ENCODE results near the gene EPB41L2. TPM values are rescaled to one million over a fixed set of nuclear protein-coding genes. Genes with fewer than 3 reads are reported as not detected.

Gene EPB41L2
- total RNA-seq, 4 donors from 2014 or later, result 190 to 321 (median 265) TPM

- 94 to 98% methylated on average over 1 of the region's 1 CpG for WGBS, 2 donors
- H3K36me3 ChIP-seq, result peaks cover 0 to 31% (median 0%) of the 10 kb centered on the region in 3 donors
- H3K9me3 ChIP-seq, result no peaks in the 10 kb centered on the region
- H3K4me1 ChIP-seq, result peaks cover 0 to 42% (median 18%) of the 10 kb centered on the region in 4 donors
- no peak overlapping the region for H3K27ac ChIP-seq
- TF ChIP-seq, protein P1, sequence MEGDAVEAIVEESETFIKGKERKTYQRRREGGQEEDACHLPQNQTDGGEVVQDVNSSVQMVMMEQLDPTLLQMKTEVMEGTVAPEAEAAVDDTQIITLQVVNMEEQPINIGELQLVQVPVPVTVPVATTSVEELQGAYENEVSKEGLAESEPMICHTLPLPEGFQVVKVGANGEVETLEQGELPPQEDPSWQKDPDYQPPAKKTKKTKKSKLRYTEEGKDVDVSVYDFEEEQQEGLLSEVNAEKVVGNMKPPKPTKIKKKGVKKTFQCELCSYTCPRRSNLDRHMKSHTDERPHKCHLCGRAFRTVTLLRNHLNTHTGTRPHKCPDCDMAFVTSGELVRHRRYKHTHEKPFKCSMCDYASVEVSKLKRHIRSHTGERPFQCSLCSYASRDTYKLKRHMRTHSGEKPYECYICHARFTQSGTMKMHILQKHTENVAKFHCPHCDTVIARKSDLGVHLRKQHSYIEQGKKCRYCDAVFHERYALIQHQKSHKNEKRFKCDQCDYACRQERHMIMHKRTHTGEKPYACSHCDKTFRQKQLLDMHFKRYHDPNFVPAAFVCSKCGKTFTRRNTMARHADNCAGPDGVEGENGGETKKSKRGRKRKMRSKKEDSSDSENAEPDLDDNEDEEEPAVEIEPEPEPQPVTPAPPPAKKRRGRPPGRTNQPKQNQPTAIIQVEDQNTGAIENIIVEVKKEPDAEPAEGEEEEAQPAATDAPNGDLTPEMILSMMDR (IDR thresholded peaks at IDR 0.05), result no peak
- no peak for TF ChIP-seq EP300 (IDR thresholded peaks at IDR 0.05)
- no peak for TF ChIP-seq POLR2A (IDR thresholded peaks at IDR 0.05)
- DNase-seq (ENCODE audit: low spot score in 2 of 2), result no peak
- no peak overlapping the region for H3K4me3 ChIP-seq
- H3K27me3 ChIP-seq, result no peaks in the 10 kb centered on the region
These were observed 113.5 kb downstream of the EPB41L2 start for GRCh38 chr6:130949553-130949952.

GRCh38 chr6:130947464-130947863 lies 115.6 kb downstream of the EPB41L2 start:
- Histone ChIP-seq H3K4me1 (peaks cover 0 to 58% (median 20%) of the 10 kb centered on the region in 4 donors), H3K27ac (peak overlapping the region in 3 of 4 donors; percentile 2 to 83 (median 55)), H3K36me3 (peaks cover 0 to 12% (median 0%) of the 10 kb centered on the region in 3 donors), H3K27me3 (no peaks in the 10 kb centered on the region), H3K4me3 (no peak overlapping the region), H3K9me3 (no peaks in the 10 kb centered on the region)
- TF ChIP-seq POLR2A (IDR thresholded peaks at IDR 0.05) (no peak), EP300 (IDR thresholded peaks at IDR 0.05) (no peak)
- TF ChIP-seq, protein P1 (IDR thresholded peaks at IDR 0.05), result no peak
- WGBS, 2 donors, result 73 to 74% methylated on average over 4 of the region's 4 CpGs
- DNase-seq (ENCODE audit: low spot score in 2 of 2), result no peak

DNA sequence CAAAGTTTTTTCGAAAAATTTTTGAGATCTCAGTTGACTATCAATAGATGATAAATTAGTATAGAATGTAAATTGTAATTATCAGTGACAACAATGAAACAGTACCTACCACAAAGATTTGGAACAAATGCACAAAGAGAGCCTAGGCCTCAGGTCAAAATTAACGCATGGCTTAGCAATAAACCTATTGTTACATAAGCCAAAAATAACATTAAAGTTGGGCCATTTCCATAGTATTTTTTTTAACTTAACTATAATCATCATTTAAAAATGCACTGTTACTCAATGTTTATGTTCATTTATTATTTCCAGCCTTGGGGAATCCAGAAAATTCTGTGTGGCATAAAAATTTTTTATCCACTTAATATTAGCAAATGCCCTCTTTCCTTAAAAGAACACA lies 117.0 kb downstream of the EPB41L2 start:
- Histone ChIP-seq H3K27ac (peak overlapping the region in 3 of 4 donors; percentile 60 to 83 (median 83)), H3K4me3 (no peak overlapping the region), H3K9me3 (no peaks in the 10 kb centered on the region), H3K4me1 (peaks cover 0 to 70% (median 24%) of the 10 kb centered on the region in 4 donors), H3K27me3 (no peaks in the 10 kb centered on the region), H3K36me3 (no peaks in the 10 kb centered on the region)
- WGBS, 2 donors, result 39 to 53% methylated on average over 2 of the region's 2 CpGs
- DNase-seq (ENCODE audit: low spot score in 2 of 2), result no peak
- TF ChIP-seq EP300 (IDR thresholded peaks at IDR 0.05) (no peak), POLR2A (IDR thresholded peaks at IDR 0.05) (no peak)
- TF ChIP-seq, protein P1 (IDR thresholded peaks at IDR 0.05), result no peak

- WGBS, 2 donors, result 13 to 15% methylated on average over 4 of the region's 4 CpGs
- H3K4me3 ChIP-seq, result peak overlapping the region in 1 of 4 donors; percentile 16
- TF ChIP-seq EP300 (IDR thresholded peaks at IDR 0.05), result peak in 1 of 2 donors; percentile 38
- no peak for TF ChIP-seq POLR2A (IDR thresholded peaks at IDR 0.05)
These were observed 117.6 kb downstream of the EPB41L2 start for GRCh38 chr6:130945401-130945919.

GRCh38 chr6:130944486-130944885 lies 118.6 kb downstream of the EPB41L2 start:
- peaks cover 0 to 86% (median 24%) of the 10 kb centered on the region in 4 donors for H3K4me1 ChIP-seq
- no peak for TF ChIP-seq POLR2A (IDR thresholded peaks at IDR 0.05)
- peak in 1 of 2 donors; percentile 69 for TF ChIP-seq EP300 (IDR thresholded peaks at IDR 0.05)
- TF ChIP-seq, protein P1 (IDR thresholded peaks at IDR 0.05), result no peak
- WGBS, 2 donors, result 18 to 35% methylated on average over 2 of the region's 2 CpGs
- H3K36me3 ChIP-seq, result no peaks in the 10 kb centered on the region
- H3K9me3 ChIP-seq, result no peaks in the 10 kb centered on the region
- no peaks in the 10 kb centered on the region for H3K27me3 ChIP-seq
- no peak for DNase-seq (ENCODE audit: low spot score in 2 of 2)
- H3K4me3 ChIP-seq, result no peak overlapping the region
- peak overlapping the region; percentile 58 to 83 (median 72) for H3K27ac ChIP-seq

More at GRCh38 chr6:130945401-130945919, 117.6 kb downstream of the EPB41L2 start:
- peaks cover 0 to 76% (median 24%) of the 10 kb centered on the region in 4 donors for H3K4me1 ChIP-seq
- H3K27me3 ChIP-seq, result no peaks in the 10 kb centered on the region
- H3K27ac ChIP-seq, result peak overlapping the region in 3 of 4 donors; percentile 60 to 83 (median 83)
- DNase-seq (ENCODE audit: low spot score in 2 of 2), result no peak
- no peaks in the 10 kb centered on the region for H3K36me3 ChIP-seq
- no peaks in the 10 kb centered on the region for H3K9me3 ChIP-seq
